OCI-LY3 (cell line): ENCODE data around the gene ARID1B.

ENCODE experiments used
- CTCF ChIP-seq: fragments of 200-600, 300-600 bp; sonication (generic); IDR thresholded peaks from 2 replicates; pipeline ENCODE4 v1.5.1; 2014; ENCODE audit warnings: antibody characterized with exemption, low read length, low read depth
- EZH2phosphoT487 ChIP-seq: fragments of 200-600 bp; shearing (Covaris generic); IDR thresholded peaks from 2 replicates; pipeline ENCODE4 v1.6.1; 2018; ENCODE audit warnings: antibody characterized with exemption, mixed run types, low read depth

- TF ChIP-seq CTCF (no peak), EZH2phosphoT487 (no peak)
Observed at GRCh38 chr6:156935000-156935399, 157.8 kb downstream of the ARID1B start.
